NCI-H1930 (cell line): ENCODE results near the gene PTPRN2.

ENCODE experiments used
- DNase-seq, 2 experiments: peaks; one replicate each; lab custom pipeline; 2025; lab: John Stamatoyannopoulos, UW

PTPRN2 gene

DNA sequence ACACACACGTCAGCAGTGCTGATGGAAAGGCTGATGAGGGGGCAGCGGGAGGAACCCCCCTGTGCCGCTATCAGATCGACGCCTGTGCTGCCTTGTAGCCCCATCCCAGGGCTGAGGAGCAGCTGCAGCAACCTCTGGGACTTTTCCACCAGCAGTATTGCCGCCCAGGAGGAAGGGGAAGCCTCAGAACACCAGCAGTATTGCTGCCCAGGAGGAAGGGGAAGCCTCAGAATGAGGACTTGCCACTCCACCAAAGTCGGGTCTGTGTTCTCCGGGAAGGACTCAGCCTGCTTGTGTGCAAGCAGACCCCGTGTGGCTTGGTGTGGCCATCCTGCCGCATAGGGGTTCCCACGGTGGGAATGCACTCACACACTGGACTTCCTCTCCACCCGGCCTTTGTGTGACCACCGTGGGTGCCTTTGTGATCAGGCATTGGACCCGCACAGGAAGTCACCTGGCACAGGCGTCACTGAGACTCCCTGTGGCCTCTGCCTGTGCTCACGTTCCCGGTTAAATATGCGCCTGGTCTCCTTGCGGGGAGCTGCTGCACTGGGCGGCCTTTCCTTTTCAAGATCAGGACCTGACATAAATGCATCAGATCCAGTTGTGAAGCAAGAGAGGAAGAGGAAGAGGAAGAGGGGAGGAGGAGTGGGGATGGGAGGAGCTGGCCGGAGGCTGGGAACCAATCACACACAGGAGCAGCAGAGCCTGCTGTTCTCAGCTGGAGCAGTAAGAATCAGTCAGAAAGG is 1002.3 kb downstream of the PTPRN2 start:
- DNase-seq = no peak

DNA sequence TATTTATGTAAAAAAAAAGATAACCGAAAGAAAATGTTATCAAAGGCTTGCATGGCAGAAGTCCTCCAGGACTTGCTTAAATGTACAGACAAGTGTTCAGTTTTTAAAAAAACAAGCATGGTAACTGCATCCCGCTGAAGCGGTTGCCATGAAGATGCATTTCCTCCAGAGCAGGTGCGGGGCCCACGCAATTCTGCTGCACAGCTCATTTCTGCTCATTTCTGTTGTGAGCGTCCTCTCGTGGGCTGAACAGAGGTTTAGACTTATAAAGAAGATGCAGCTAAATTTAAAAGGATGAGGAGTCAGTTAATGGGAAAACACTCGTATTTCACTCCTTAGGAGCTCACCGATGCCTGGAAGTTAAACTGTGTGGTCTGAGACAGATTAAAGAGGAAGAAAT is 1003.2 kb downstream of the PTPRN2 start:
- no peak for DNase-seq

DNA sequence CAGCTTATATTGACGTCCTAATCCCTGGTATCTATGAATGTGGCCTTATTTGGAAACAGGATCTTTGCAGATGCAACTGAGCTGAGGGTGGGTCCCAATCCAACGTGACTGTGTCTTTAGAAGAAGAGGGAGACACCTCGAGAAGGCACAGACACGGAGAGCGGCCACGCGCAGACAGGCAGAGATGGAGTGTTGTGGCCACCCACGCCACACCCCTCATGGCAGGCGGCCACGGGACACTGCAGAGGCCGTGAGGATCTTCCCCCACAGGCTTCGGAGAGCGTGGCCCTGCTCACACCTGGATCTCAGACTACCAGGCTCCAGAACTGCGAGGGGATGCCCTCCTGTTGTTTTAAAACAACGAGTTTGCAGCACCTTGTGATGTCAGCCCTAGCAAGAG is 1005.9 kb downstream of the PTPRN2 start:
- DNase-seq = no peak

DNA sequence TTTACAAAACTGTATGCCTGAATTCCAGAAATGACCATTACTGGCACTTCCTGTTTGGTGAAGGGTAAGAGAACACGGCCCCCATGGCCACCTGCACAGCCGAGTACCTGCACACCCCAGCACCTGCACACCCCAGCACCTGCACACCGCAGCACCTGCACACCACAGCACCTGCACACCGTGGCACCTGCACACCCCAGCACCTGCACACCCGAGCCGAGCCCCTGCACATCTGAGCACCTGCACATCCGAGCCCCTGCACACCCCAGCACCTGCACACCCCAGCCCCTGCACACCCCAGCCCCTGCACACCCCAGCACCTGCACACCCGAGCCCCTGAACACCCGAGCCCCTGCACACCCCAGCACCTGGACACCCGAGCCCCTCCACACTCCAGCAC is 1007.3 kb downstream of the PTPRN2 start:
- DNase-seq = no peak

DNA sequence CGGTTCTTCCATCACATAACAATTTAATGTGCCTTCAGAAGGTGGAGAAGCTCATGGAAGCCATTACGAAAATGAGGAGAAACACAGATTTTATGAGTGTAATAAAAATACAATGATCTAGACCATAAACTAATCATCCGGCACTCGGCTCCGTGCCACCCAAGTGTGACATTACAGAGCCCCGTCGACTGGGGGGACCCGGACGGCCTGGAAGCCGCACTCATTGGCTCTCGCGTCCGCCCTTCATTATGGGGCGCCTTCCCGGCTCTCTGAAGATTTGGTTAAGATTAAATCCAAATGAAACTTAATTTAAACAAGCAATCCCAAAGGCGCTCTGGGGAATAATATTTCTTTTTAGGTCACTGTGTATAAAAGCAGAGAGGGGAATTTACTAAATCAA is 1008.2 kb downstream of the PTPRN2 start:
- DNase-seq = no peak

DNA sequence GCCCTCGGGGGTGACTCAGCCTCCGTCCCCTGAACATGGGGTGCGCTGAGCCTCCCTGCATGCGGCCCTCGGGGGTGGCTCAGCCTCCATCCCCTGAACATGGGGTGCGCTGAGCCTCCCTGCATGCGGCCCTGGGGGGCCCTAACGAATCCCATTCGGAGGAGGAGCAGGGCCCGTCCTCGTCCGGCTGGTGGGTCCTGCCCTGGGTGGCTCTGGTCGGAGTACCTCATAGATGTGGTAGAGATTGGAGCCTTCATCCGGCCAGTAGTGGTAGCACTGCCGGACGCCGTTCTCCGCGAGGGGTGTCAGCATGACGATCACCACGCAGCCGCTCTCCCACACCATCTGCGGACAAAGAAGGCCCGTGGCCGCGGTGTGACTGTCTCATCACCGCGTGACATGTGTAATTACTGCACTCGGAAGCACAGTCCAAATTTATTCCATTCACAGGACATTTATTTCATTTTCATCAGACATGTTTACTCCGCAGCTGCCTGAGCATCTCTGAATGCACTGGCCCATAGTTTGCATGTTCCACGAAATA is 1009.8 kb downstream of the PTPRN2 start:
- no peak for DNase-seq

DNA sequence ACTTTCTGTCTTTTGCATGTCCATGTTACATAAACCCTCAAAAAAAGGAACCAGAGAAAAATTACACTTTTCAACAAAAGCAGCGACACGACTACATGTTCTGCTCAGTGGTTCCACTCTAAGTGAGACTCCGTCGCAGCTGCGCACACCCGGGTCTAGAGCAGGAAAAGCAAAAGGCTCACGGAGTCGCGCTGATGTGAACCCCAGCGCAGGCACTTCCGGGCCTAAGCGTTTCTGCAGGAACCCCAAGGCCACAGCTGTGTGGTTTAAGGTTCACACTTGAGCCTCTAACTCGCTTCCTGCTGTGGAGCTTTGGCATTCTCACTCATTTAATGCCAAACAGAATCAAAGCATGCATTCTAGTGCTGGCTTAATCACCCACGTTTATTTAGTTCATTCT is 1010.6 kb downstream of the PTPRN2 start:
- no peak for DNase-seq

DNA sequence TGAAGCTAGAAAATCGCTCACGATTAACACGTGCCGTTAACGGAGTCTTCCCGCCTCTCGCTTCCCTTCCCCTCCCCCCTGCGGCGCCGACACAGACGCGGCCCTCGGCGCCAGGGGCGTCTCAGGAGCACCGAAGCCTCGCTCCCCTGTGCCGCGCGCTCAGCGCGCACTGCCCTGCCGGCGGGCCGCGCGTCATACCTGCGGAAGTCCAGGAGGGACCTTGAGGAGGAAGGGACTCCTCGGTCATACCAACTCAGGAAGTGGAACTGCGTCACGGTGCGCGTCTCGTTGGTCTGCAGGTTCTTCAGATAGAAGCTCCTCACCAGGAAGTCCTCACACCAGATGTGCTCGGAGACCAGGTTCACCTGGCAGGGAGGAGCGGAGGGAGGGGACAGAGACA is 1011.2 kb downstream of the PTPRN2 start:
- DNase-seq = no peak

DNA sequence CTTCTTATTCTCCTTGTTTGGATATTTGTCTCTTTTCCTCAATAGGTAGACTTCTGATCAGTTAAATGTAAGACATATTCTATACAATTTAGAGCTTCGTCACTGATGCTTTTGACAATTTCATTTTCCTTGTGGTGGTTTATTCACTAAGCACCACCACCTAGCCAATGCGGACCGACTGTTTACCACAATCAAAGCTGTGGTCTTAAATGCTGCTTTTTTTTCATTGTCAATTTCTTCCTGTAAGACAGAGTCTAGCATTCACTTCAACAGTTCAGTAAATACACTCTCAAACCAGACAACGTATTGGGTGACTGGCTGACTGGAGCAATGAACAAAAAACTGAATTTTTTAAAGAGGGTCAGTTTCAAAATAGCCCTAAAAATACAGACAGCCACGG is 1011.8 kb downstream of the PTPRN2 start:
- DNase-seq = no peak

DNA sequence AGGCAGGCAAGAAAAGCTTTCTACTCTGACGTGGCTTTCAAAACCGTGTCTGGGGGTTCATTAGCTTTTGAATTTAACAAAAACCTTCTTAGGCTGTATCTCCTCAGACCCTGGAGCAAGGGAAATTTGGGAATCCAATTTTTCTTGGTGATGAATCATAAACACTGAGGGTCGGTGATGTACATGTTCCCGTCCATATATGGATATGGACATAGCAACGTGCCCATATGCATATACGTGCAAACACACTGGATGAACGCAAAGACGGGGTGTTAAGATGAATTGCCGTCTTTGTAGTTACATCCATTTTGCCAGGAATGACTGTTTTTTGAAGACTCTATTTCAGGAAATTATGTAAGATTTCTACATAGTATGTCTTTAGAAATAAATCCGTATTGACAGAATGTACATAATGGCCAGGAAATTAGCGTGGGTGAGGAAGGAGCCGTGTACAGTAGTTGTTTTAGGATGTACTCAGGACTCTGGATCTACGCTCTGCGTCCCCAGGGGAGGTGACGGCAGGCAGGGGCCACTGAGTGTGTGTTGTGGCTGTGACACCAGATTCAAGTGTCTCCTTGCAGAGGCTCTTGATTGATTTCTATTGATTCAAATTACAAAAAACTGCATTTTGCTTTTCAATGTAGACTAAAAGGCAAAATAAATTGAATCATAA is 1012.6 kb downstream of the PTPRN2 start:
- DNase-seq = no peak

DNA sequence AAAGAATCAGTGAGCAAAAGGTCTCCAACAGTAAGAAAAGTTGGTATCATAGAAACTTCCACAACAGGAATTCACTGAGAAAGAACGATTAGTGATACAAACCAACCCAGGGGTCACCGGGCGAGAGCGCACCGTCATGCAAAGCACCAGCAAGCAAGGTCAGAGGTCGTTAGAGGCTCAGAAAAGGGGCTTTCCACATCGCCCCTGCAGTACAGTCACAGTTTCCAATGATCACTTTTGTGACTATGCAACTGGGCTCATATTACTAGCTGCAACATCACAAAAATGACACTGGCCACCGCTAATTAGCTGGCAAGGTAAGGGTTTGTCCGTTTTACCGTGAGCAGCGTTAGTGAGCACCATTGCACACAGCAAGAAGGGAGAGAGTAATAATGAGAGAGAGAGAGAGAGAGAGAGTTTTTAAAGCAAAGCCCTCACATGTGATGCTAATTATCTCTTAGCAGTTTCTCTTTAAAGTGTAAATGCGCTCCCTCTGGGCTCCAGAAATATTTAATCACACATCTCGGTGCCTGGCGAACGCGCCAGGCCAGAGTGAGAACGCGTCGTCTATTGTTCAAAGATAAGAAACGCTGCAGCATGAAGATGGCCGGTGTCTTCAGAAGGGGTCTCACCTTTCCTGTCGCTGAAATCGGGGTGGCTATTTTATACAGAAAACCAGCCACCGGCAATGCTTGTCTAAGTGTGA is 1013.4 kb downstream of the PTPRN2 start:
- DNase-seq = no peak

DNA sequence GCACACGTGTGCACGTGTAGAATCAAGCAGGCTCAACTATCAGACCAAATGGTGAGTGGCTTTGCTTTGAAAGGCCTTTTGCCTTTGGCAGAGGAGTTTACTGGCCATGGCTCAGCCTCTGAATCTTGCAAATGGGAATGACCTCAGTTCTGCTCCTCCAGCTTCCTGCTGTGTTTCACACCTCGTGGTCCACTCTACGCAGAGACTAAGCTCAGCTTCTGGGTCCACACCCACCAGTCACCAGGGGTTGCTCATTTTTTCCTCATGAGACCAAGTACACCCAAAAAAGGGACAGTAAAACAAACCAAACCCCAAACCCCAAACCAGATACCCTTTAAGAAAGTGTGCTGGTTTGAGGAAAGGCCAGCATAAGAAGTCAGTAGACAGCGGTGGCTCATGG is 1014.4 kb downstream of the PTPRN2 start:
- DNase-seq = no peak

DNA sequence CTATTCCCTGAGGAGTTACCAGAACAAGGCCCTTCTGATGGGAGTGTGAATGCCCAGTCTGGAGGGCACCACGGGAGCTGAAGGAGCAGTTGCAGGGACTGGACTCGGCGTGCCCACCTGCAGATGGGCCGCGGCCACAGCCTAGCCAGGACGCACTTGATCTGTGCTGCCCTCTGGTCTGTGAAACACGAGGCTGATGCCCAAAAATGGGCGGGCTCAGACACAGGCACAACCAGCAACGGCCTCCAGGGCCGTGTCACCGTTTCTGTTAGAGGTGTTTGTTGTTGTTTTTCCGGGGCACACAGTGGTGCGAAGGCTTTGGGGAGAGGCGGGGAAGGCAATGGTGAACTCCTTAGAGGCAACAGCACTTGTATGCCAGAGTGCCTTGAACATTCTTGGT is 1015.0 kb downstream of the PTPRN2 start:
- DNase-seq = no peak

DNA sequence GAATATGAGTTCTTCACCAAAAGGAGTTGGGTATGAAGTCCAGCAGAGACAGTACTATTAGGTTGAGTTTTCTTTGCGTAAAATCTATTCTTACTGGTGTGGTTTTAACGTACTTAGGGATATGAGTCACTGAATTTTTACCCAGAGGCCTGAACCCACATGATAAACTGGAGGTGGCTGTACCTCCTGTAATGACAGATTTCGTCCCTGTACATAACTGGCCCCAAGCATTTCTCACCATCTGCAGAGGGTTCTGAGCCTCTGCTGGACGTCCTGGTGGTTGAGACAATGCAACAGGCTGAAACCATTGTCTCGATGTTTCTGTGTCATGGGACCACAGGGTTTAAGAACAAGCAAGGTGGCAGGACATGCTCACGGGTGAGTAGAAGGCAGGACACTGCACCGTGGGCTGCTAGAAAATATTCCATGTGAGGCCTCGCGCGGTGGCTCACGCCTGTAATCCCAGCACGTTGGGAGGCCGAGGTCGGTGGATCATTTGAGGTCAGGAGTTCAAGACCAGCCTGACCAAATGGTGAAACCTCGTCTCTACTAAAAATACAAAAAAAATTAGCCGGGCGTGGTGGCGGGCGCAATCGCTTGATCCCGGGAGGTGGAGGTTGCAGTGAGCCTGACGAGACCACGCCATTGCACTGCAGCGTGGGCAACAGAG is 1017.0 kb downstream of the PTPRN2 start:
- no peak for DNase-seq

DNA sequence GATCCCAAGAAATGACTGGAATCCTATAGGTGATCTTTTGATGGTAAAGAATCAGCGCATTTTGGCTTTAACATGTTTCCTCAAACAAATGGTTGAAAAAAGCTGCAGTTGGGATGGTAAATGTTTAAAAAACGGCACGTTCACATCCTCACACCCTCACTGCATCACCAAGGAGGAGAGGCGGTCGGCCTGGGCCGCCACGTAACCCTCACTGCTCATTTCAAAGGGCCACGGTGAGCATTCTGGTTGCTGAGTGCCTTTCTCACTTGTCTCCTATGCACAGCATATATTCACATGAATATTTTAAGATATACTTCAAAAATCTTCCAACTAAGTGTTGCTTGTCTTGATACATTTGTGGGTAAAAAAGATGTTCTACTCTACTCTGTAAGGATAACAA is 1017.7 kb downstream of the PTPRN2 start:
- no peak for DNase-seq

DNA sequence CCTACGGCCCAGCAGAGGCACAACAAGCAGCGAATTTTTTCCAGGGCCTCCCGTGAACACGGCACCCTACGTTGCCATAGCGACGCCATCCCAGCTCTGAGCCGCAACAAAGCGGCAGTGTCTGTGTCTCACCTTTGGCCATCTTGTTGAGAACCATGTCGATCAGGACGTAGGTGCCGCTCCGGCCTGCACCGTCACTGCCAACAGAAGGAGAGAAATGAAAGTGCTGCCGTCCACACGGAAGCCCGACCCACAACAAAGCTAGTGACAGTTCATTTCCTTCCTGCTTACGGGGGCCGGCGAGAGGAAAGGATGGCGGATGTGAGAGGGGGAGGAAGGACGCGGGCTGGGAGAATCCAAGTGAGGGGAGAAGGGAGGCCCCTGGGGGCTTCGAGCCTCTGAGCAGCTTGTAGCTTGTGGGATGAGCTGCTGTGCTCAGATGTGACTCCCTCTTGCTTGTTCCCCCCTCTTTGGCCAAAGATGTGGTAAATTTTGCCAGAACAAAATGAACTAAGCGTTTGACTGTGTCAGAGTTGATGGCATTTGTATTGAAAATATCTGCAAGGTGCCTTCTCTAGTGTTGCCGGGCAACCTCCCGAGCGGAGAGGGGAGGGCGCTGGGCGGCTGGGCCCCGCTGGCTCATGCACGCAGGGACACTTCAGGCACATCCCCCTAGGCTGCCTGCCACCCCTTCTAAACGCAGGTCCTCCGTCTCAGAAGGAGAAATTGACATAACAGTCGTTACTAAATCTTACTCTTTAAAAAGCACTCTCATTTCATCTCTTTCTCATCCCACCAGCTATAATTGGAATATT is 1018.6 kb downstream of the PTPRN2 start:
- no peak for DNase-seq

DNA sequence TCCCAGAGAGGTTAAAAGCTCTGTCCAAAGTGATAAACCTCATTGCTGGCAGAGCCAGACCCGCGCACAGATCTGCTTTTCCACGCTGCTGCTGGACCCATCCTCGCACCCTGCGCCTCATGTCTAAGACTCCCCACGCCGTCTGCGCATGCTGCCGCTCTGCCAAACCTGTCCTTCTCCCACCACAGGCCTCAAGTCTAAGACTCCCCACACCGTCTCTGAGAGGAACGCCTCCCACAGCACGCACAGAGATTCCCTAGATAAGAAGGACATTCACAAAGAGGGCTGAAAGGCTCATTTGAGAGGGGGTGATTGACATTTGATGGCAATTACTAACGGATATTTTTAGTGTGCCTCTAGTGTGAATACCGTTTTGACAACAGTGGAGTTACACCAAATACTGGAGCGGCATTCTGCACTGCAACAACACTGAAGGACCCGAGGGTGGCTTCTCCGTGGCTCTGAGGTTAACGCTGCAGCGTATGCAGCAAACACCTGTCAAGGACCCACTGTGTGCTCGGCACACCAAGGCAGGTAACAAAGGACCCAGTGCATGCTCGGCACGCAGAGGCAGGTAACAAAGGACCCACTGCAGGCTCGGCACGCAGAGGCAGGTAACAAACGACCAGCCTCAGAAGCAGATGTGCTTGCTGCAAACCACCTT is 1019.4 kb downstream of the PTPRN2 start:
- no peak for DNase-seq

DNA sequence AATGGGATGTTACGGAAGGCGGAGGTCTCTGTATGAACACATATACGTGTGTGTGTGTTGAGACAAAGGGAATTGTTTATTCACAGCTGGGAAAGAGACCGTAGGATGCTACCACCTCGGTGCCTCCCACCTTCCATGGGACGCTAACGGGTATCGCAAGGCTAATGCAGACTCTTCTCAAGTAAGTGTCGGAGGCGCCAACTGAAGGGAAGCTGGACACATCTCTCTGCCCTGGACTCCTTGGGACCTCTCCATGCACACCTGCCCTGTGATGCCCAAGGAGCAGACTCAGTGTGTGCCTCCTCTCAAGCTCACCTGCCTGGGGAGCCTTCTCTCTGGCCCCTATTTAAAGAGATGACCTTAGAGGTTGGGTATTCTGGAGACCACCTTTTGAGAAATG is 1020.0 kb downstream of the PTPRN2 start:
- DNase-seq = no peak

DNA sequence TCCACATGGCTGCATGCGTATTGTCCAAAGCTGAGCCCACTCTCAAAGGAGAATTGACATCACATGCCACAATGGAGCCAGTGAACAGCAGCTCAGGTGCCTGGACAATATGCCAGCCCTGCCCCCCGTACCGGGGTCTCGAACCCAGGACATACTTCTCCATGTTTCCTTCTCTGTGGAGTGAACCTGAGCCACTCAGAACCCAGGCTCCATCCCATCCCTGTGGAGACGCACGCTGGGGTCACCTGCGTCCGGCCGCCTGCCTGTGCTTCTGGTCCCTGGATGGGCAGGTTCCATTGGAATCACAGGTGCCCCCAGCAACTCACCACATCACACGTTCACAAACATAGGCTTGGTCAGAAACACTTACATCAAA is 1021.0 kb downstream of the PTPRN2 start:
- no peak for DNase-seq

DNA sequence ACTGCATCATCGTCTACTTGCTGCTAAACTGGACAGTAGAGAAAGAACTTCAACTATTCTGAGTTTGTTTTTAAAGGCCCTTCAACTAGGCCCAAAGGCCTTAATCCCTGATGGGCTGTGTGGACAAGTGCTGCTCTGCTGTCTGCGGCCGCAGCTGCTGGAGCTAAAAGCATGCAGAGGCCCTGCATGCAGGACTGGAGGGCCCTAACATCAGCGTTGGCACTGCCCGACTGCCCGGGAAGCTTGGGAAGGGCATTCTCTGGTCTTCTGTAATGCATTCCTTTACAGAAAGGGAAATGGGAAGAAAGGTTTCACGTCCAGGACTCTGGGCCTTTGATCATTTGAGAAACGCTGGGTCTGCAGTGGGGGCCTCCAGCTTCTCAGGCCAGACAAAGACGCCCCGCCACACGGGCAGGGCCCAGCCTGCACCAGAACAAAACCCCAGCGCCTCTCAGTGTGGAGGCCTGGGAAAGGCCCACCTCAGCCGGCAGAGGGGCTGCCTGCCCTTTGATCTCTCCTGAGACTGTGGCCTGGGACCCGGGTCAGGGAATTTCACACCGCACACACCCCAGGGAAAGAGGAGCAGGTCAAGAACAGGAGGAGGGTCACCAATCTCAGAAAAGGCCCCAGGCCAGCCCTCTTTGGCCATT is 1021.5 kb downstream of the PTPRN2 start:
- DNase-seq = no peak

DNA sequence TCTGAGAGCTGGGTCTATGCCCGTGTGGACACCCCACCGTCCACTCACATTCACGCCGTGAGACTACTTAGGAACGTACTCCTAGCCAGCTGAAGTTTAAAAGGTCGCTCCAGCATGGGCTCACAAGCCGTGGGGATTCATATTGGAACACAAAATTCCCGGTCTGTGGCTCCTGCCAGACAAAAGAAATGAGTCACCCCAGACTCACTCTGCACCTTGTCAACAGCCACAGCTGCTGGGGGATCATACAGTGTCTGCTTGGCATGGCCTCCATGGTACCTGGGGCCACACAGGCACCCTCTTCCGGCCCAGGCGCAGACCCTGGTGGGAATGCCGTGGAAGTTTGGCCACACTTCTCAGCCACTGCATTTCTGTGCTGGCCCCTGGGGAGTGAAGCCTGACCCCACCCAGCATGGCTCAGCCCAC is 1022.4 kb downstream of the PTPRN2 start:
- no peak for DNase-seq
